GM12801 (cell line): ENCODE measurements around the gene FCAMR.

Experiments
- TF ChIP-seq, protein P1 (sequence below): IDR thresholded peaks from one replicate; pipeline ENCODE4 v1.5.1; 2011; ENCODE audit warnings: control low read depth; ENCODE audit not compliant: insufficient read length; ENCODE audit errors: extremely low read depth

Gene FCAMR

DNA sequence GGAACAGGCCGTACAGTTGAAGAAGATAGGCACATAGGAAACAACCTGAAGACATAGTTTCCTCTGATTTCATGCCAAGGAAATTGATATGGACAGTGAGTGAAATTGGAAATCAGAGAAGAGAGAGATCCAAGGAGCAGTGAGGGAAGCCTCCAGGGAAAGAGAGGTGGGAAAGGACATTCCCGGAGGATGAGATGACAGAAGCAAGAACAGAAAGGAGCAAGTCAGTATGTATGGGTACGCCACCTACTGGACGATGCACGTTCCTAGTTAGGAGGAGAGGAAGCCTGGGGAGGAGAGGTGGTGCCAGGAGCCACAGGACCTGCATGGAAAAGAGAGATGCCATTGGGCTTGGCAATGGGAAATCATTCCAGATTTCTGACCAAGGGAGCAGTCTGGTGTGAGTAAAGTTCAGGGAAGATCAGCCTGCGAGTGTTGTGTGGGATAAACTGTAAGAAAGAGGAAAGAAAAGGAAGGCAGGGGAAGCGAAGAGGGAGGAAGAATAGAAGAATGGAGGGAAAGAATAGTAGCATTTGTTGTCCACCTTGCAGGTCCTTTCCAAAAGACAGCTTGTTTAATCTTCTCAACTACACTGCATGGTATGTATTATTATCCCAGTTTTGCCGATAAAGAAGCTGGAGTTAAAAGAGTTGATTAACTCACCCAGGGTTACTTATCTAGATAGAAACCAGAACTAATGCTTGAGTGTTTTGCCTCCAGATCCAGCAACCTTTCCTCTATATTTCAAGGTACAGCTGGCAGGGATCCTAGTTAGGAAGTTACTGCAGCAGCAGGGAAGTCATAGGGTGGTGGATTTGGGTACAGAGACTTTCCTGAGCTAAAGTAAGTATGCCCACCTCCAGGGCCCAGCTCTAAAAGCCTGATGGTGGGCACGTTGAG, 34.9 kb upstream of the FCAMR start:
- TF ChIP-seq, protein P1, sequence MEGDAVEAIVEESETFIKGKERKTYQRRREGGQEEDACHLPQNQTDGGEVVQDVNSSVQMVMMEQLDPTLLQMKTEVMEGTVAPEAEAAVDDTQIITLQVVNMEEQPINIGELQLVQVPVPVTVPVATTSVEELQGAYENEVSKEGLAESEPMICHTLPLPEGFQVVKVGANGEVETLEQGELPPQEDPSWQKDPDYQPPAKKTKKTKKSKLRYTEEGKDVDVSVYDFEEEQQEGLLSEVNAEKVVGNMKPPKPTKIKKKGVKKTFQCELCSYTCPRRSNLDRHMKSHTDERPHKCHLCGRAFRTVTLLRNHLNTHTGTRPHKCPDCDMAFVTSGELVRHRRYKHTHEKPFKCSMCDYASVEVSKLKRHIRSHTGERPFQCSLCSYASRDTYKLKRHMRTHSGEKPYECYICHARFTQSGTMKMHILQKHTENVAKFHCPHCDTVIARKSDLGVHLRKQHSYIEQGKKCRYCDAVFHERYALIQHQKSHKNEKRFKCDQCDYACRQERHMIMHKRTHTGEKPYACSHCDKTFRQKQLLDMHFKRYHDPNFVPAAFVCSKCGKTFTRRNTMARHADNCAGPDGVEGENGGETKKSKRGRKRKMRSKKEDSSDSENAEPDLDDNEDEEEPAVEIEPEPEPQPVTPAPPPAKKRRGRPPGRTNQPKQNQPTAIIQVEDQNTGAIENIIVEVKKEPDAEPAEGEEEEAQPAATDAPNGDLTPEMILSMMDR: no peak

DNA sequence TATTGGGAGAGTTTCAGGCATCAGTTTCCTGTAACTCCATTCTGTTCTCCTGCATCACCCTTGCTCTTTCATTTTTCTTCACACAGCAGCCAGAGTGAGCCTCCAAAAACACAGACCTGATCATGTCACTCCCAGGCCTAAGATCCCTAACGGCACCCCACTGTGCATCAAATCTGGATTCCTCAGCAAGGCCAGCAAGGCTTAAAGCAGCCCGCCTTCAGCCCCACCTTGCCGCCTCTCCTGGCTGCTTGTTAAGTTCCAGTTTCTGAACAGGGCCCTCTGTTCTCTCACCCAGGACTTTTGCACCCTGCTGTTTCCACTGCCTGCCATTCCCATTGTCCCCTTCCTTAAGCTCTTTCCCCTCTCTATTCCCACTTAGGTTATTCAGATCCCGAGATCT, 33.0 kb upstream of the FCAMR start:
- TF ChIP-seq, protein P1: no peak

DNA sequence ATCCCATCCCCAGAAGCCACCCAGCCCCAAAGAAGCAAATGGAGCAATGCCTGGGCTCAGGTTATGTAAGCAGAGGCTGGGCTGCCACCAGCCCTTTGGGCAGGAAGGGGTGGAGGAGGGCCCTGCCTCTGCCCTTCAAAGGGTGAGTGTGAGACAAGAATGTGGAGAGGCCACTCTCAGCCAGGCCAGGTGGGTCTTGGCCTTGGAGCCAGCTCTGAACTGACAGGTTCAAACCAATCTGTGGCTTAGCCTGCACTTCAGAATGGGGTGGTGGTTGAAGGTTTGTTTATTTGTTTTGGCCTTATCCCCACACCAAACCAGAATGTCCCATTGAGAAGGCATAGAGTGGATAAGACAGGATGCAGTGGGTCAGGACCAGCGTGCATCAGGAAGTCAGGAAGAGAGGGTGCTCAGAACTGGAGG, 32.5 kb upstream of the FCAMR start:
- TF ChIP-seq, protein P1: no peak

DNA sequence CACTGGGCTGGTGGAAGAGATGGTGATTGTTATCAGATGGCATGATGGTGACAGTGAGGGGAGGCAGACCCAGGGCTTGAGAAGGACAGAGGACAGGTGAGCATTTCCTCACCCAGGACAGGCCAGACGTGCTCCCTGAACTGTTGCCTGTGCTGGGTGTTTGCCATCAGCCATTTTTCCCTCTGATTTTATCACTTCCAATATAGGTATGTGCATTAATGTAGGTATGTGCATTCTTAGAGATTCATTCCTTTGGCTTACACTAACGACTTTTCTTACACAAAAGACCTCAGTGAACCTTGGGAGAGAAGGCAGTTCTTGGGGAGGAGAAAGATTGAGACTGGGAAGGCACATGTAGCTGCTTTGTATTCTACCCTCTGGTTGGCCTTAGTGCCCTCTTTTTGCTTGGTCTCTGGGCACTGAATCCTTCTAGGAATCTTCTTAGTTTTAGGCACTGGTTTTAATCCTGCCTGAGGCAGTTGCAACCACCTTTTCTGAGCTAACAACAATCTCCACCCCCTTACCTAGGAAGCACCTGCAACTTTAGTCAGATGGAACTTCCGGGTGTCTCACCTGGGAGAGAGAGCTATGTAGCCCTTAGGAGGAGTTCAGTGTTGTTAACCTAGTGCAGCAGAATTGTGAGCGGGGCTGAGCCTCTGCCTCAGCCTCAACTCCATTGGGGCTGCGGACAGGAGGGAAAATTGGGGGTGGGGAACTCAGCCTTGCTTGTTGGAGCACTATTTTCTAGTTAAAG, 31.4 kb upstream of the FCAMR start:
- TF ChIP-seq, protein P1: no peak

DNA sequence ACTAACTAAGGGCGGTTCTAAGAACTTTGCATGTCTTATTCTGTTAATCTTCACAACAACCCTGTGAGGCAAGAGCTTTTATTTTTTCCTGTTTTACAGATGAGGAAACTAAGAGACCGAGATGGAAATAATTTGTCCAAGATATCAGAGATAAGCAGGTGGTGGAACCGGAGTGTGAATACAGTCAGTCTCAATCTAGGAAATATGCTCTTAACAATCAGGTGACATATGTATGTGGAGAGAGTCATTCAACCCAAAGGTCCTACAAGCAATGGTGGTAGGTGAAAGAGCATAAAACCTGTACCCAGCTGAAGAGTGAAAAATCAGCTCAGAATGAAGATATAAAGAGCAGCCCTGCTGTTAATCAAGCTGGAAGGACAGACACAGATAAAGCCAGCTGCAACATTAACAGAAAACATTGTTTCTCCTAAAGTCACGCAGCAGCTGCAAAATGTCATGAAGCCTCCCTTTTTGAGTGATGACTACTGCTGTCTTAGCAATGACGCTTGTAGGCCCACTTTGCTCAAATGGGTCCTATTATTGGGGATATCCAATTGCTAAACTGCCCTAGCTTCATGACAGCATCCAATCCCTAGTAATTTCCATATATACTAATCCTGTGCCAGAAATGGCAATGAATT, 30.5 kb upstream of the FCAMR start:
- TF ChIP-seq, protein P1: no peak

DNA sequence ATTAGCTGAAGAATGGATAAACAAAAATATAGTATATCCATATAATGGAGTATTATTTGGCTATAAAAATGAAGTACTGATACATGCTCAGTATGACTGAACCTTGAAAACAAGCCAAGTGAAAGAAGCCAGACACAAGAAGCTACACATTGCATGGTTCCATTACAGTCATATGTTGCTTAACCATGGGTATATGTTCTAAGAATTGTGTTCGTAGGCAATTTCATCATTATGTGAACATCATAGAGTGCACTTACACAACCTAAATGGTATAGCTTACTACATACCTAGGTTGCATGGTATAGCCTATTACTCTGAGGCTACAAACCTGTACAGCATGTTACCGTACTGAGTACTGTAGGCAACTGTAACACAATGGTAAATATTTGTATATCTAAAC, 28.6 kb upstream of the FCAMR start:
- TF ChIP-seq, protein P1: no peak

DNA sequence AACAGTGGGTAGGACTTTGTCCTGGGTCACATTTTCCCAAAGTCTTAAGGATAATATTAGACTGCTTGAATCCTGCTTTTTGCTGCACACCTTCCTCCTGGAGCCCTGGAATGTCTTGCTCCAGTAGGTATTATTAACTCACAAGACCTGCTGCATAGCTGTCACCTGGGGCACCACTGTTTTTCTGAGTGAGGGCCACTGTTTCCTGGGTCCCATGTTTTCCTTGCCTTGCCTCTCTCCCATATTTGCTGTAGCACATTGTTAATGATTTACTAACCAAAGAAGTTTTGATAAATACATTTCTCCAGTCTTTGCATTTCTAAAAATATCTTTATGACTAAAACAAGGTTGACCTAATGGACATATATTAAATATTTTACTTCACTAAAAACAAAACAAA, 22.5 kb upstream of the FCAMR start:
- TF ChIP-seq, protein P1: no peak
